ENCODE data around the gene SERPINB13.
"Not testable (repeated sequence)": the region's sequence is repeated elsewhere in the genome, so short reads cannot be mapped to it uniquely, and the experiment has no call there.

The SERPINB13 gene

DNA sequence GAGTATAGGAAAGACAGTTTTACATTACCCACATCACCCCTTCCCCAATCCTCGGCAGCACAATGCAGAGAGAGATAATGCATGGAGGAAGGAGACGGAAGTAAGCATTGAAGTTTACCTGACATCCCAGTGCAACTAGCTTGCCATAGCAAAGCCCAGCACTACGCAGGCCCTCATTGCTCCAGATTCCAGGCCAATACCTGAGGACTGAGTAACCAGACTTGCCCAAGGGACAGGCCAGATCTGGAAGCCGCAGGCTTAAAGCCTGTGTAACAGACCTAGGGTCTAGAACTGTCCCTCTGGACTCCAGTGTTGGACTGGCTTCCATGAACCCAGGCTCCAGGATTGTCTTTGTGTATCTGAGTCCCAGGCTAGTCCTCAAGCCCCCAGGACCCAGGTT lies 39.3 kb downstream of the SERPINB13 start:
- H3K27ac ChIP-seq (ENCODE audit: low read depth, low read length) = no peak overlapping the region
- H3F3A ChIP-seq (ENCODE audit: insufficient read depth) = no peaks in the 10 kb centered on the region
- no peak overlapping the region for H3K4me2 ChIP-seq (ENCODE audit: low read depth, low read length, poor library complexity, severe bottlenecking)
- H3K4me3 ChIP-seq (ENCODE audit: insufficient read depth, low read length, poor library complexity, severe bottlenecking) = no peak overlapping the region
- no peaks in the 10 kb centered on the region for H3K36me3 ChIP-seq (ENCODE audit: low read length)
- no peak overlapping the region for H2AFZ ChIP-seq (ENCODE audit: low read depth, low read length, severe bottlenecking)
- no peaks in the 10 kb centered on the region for H3K79me2 ChIP-seq (ENCODE audit: insufficient read depth, low read length)
- TF ChIP-seq, protein P1, sequence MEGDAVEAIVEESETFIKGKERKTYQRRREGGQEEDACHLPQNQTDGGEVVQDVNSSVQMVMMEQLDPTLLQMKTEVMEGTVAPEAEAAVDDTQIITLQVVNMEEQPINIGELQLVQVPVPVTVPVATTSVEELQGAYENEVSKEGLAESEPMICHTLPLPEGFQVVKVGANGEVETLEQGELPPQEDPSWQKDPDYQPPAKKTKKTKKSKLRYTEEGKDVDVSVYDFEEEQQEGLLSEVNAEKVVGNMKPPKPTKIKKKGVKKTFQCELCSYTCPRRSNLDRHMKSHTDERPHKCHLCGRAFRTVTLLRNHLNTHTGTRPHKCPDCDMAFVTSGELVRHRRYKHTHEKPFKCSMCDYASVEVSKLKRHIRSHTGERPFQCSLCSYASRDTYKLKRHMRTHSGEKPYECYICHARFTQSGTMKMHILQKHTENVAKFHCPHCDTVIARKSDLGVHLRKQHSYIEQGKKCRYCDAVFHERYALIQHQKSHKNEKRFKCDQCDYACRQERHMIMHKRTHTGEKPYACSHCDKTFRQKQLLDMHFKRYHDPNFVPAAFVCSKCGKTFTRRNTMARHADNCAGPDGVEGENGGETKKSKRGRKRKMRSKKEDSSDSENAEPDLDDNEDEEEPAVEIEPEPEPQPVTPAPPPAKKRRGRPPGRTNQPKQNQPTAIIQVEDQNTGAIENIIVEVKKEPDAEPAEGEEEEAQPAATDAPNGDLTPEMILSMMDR (IDR thresholded peaks at IDR 0.05; ENCODE audit: insufficient read depth, low read length, poor library complexity, severe bottlenecking) = no peak
- no peak for TF ChIP-seq EZH2phosphoT487 (conservative IDR thresholded peaks at IDR 0.05; ENCODE audit: low read length)
- 0 out of 2 replicates have a peak, but pooled peaks cover 1% of the 10 kb centered on the region for H3K27me3 ChIP-seq (ENCODE audit: low read length)
- H4K20me1 ChIP-seq (ENCODE audit: low read depth, low read length) = no peaks in the 10 kb centered on the region
- H3K9me2 ChIP-seq (replicated peaks; ENCODE audit: insufficient read depth, low read length) = no peaks in the 10 kb centered on the region
- H3K9me3 ChIP-seq (ENCODE audit: insufficient read depth, low read length) = peaks cover 21% of the 10 kb centered on the region; the same call in 1 of the 2 replicates
- no peak overlapping the region for H3K9ac ChIP-seq (ENCODE audit: low read length)

DNA sequence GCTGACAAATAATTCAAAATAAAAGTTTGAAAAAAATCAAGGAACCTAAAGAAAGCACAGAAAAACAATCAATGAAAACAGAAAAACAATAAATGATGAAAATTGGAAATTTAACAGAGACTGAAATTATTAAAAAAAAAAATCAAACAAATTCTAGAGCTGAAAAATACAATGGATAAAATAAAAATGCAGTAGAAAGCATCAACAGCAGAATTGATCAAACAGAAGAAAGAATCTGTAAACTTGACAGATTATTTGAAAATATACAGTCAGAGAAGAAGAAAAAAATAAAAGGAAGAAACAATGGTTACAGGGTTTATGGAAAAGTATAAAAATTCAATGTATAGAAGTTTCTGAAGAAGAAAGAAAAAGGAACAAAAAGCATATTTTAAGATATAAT lies 40.7 kb downstream of the SERPINB13 start:
- Histone ChIP-seq H3K27ac (ENCODE audit: low read depth, low read length) (no peak overlapping the region), H3F3A (ENCODE audit: insufficient read depth) (no peaks in the 10 kb centered on the region), H3K9me3 (ENCODE audit: insufficient read depth, low read length) (peaks cover 21% of the 10 kb centered on the region; the same call in 1 of the 2 replicates), H4K20me1 (ENCODE audit: low read depth, low read length) (no peaks in the 10 kb centered on the region), H3K4me2 (ENCODE audit: low read depth, low read length, poor library complexity, severe bottlenecking) (no peak overlapping the region), H3K9ac (ENCODE audit: low read length) (no peak overlapping the region), H3K4me3 (ENCODE audit: insufficient read depth, low read length, poor library complexity, severe bottlenecking) (no peak overlapping the region), H3K9me2 (replicated peaks; ENCODE audit: insufficient read depth, low read length) (no peaks in the 10 kb centered on the region), H3K27me3 (ENCODE audit: low read length) (0 out of 2 replicates have a peak, but pooled peaks cover 3% of the 10 kb centered on the region), H2AFZ (ENCODE audit: low read depth, low read length, severe bottlenecking) (no peak overlapping the region), H3K36me3 (ENCODE audit: low read length) (no peaks in the 10 kb centered on the region), H3K79me2 (ENCODE audit: insufficient read depth, low read length) (no peaks in the 10 kb centered on the region)
- TF ChIP-seq, protein P1 (IDR thresholded peaks at IDR 0.05; ENCODE audit: insufficient read depth, low read length, poor library complexity, severe bottlenecking) = no peak
- no peak for TF ChIP-seq EZH2phosphoT487 (conservative IDR thresholded peaks at IDR 0.05; ENCODE audit: low read length)

DNA sequence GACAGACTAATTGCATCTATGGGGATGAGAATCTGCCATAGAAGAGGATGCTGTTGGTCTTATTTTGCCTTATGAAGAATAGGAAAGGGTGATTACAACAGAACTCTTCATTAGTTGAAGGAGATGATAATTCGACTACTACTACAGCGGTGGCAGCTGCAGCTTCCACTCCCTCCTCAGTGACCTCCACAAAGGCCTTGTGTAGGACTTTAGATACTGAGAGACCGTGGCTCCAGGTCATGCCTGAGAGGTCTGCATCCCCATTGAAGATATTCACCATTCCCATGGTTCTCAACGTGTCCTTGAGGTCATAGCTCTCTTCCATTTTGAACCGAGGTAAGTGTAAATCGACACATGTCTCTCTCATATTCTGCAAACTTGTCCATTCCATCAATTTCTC lies 50.6 kb downstream of the SERPINB13 start:
- Histone ChIP-seq H2AFZ (ENCODE audit: low read depth, low read length, severe bottlenecking) (no peak overlapping the region), H3F3A (ENCODE audit: insufficient read depth) (no peaks in the 10 kb centered on the region), H3K36me3 (ENCODE audit: low read length) (no peaks in the 10 kb centered on the region), H3K27ac (ENCODE audit: low read depth, low read length) (no peak overlapping the region), H3K79me2 (ENCODE audit: insufficient read depth, low read length) (no peaks in the 10 kb centered on the region), H3K4me2 (ENCODE audit: low read depth, low read length, poor library complexity, severe bottlenecking) (no peak overlapping the region), H4K20me1 (ENCODE audit: low read depth, low read length) (no peaks in the 10 kb centered on the region), H3K9me3 (ENCODE audit: insufficient read depth, low read length) (no peaks in the 10 kb centered on the region), H3K27me3 (ENCODE audit: low read length) (no peaks in the 10 kb centered on the region), H3K9me2 (replicated peaks; ENCODE audit: insufficient read depth, low read length) (no peaks in the 10 kb centered on the region), H3K4me3 (ENCODE audit: insufficient read depth, low read length, poor library complexity, severe bottlenecking) (no peak overlapping the region), H3K9ac (ENCODE audit: low read length) (no peak overlapping the region)
- TF ChIP-seq, protein P1 (IDR thresholded peaks at IDR 0.05; ENCODE audit: insufficient read depth, low read length, poor library complexity, severe bottlenecking) = no peak
- TF ChIP-seq EZH2phosphoT487 (conservative IDR thresholded peaks at IDR 0.05; ENCODE audit: low read length) = no peak

DNA sequence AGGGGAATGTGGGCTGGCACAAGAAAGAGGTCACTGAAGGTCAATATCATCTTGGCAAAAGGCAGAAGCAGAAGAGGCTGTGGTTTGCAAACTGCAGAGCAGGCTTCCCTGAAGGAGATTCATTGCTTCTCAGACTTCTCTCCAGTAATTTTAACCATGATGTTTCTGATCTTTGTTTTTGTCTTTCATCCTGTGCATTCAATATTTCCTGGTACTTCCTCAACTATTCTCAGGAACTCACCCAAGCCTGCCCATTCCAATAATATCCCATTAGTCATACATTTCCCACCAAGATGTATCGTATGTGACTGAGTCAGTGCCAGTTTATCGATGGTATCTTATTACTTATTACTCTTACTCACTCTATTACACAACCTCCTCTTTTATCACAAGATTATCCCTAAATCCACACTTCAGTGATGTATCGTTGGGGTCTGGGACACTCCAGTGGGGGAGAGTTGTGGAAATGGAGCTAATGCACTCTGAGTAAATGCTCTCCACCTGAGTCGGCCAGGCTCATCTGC lies 54.1 kb downstream of the SERPINB13 start:
- not testable (repeated sequence) for H4K20me1 ChIP-seq (ENCODE audit: low read depth, low read length); H3K4me2 ChIP-seq (ENCODE audit: low read depth, low read length, poor library complexity, severe bottlenecking); H3K27ac ChIP-seq (ENCODE audit: low read depth, low read length); H3K36me3 ChIP-seq (ENCODE audit: low read length); H3F3A ChIP-seq (ENCODE audit: insufficient read depth); H3K9me2 ChIP-seq (replicated peaks; ENCODE audit: insufficient read depth, low read length); H3K9me3 ChIP-seq (ENCODE audit: insufficient read depth, low read length); H3K27me3 ChIP-seq (ENCODE audit: low read length); H3K4me3 ChIP-seq (ENCODE audit: insufficient read depth, low read length, poor library complexity, severe bottlenecking); H3K79me2 ChIP-seq (ENCODE audit: insufficient read depth, low read length); H3K9ac ChIP-seq (ENCODE audit: low read length); H2AFZ ChIP-seq (ENCODE audit: low read depth, low read length, severe bottlenecking)

DNA sequence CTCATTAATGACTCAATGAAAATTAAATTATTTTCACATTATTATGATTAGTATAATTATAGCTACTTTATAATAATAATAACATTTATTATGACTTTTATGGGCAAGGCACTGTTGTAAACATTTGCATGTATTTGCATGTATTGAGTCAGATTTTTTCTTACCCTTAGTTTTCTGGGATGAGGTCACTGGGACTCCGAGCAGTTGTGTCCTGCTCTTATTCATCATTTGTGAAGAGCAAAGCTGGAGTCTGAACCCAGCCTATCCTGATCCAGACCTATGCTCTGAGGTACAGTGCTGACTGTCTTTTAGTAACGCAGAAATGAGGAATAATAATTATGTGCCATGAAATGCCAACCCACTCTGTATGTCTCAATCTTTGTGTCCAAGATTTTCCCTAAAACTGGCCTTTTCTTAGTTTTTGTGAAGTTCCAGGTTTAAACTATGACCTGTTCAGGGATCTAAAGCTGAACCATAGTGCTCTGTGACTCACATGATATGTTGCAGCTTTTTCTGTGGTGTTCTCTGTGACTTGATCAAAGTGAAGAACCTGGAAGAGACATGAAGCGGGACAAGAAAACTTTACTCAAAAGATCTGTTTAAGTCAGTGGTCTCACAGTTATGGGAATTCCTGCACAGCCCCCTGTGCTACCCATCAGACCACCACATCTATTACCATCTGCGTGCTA lies 55.7 kb downstream of the SERPINB13 start:
- H3K9me2 ChIP-seq (replicated peaks; ENCODE audit: insufficient read depth, low read length); H3K4me2 ChIP-seq (ENCODE audit: low read depth, low read length, poor library complexity, severe bottlenecking); H3K9me3 ChIP-seq (ENCODE audit: insufficient read depth, low read length); H3K4me3 ChIP-seq (ENCODE audit: insufficient read depth, low read length, poor library complexity, severe bottlenecking); H3K36me3 ChIP-seq (ENCODE audit: low read length); H3F3A ChIP-seq (ENCODE audit: insufficient read depth); H2AFZ ChIP-seq (ENCODE audit: low read depth, low read length, severe bottlenecking); H3K9ac ChIP-seq (ENCODE audit: low read length); H3K27ac ChIP-seq (ENCODE audit: low read depth, low read length); H4K20me1 ChIP-seq (ENCODE audit: low read depth, low read length); H3K79me2 ChIP-seq (ENCODE audit: insufficient read depth, low read length); H3K27me3 ChIP-seq (ENCODE audit: low read length): not testable (repeated sequence)
